ENCODE data around the gene ZNF74.
"Not testable (repeated sequence)": the region's sequence is repeated elsewhere in the genome, so short reads cannot be mapped to it uniquely, and the experiment has no call there.

The ZNF74 gene

GRCh38 chr22:20450551-20450906, 56.6 kb downstream of the ZNF74 start:
- ATAC-seq = no peak
- TF ChIP-seq ISL1 (CRISPR knock-in tag; IDR thresholded peaks at IDR 0.05) (no peak), BACH2 (CRISPR knock-in tag; IDR thresholded peaks at IDR 0.05; ENCODE audit: borderline replicate concordance) (no peak), RARB (CRISPR knock-in tag; IDR thresholded peaks at IDR 0.05) (no peak), CREB5 (CRISPR knock-in tag; IDR thresholded peaks at IDR 0.05; ENCODE audit: low read depth) (no peak), TCF4 (CRISPR knock-in tag; IDR thresholded peaks at IDR 0.05; ENCODE audit: borderline replicate concordance) (no peak), GLIS3 (CRISPR knock-in tag; IDR thresholded peaks at IDR 0.05) (no peak), OSR1 (CRISPR knock-in tag; IDR thresholded peaks at IDR 0.05) (no peak), PATZ1 (CRISPR knock-in tag; IDR thresholded peaks at IDR 0.05; ENCODE audit: borderline replicate concordance) (no peak), POU6F1 (CRISPR knock-in tag; IDR thresholded peaks at IDR 0.05; ENCODE audit: borderline replicate concordance, low read depth) (no peak), CSRNP3 (CRISPR knock-in tag; IDR thresholded peaks at IDR 0.05) (no peak), CSDC2 (CRISPR knock-in tag; IDR thresholded peaks at IDR 0.05) (no peak)

GRCh38 chr22:20451129-20451778, 57.3 kb downstream of the ZNF74 start:
- ATAC-seq = not testable (repeated sequence)

- ATAC-seq = no peak
- TF ChIP-seq GLIS3 (CRISPR knock-in tag; IDR thresholded peaks at IDR 0.05) (no peak), POU6F1 (CRISPR knock-in tag; IDR thresholded peaks at IDR 0.05; ENCODE audit: borderline replicate concordance, low read depth) (no peak), ARNTL (CRISPR knock-in tag; IDR thresholded peaks at IDR 0.05; ENCODE audit: borderline replicate concordance, low read depth) (no peak), TSHZ2 (CRISPR knock-in tag; IDR thresholded peaks at IDR 0.05) (no peak), ZFP3 (CRISPR knock-in tag; IDR thresholded peaks at IDR 0.05) (no peak), ZFP30 (CRISPR knock-in tag; IDR thresholded peaks at IDR 0.05) (no peak), BACH2 (CRISPR knock-in tag; IDR thresholded peaks at IDR 0.05; ENCODE audit: borderline replicate concordance) (no peak), CSRNP3 (CRISPR knock-in tag; IDR thresholded peaks at IDR 0.05) (no peak), PPARA (CRISPR knock-in tag; IDR thresholded peaks at IDR 0.05; ENCODE audit: borderline replicate concordance) (no peak), TOX (CRISPR knock-in tag; IDR thresholded peaks at IDR 0.05; ENCODE audit: borderline replicate concordance) (no peak), ZC3H10 (CRISPR knock-in tag; IDR thresholded peaks at IDR 0.05) (no peak), ESRRG (CRISPR knock-in tag; IDR thresholded peaks at IDR 0.05) (no peak)
Observed at GRCh38 chr22:20451920-20452319, 58.0 kb downstream of the ZNF74 start.
